Right atrium auricular region (tissue), 2 donors: ENCODE data around the gene IFNLR1. TPM values are rescaled to one million over a fixed set of nuclear protein-coding genes. Genes with fewer than 3 reads are reported as not detected.

Experiments used
- DNase-seq: peaks from one replicate; pipeline ENCODE4 v3.0.0-alpha.2; 2019; ENCODE audit warnings: low spot score
- H3K27ac ChIP-seq, 2 donors: fragments of 200-600 bp; sonication (generic); 1 replicate in 1 of 2; 2 replicates in 1 of 2; pipeline ENCODE4 v1.5.1; 2016 to 2019
- H3K27me3 ChIP-seq, 2 donors: fragments of 200-600 bp; sonication (generic); one replicate each; pipeline versions ENCODE4 v1.5.1 to v1.6.0; 2017 to 2019
- H3K36me3 ChIP-seq: fragments of 200-600 bp; sonication (generic); one replicate; pipeline ENCODE4 v1.5.1; 2016
- H3K4me1 ChIP-seq, 2 donors: fragments of 200-600 bp; sonication (generic); one replicate each; pipeline versions ENCODE4 v1.5.1 to v1.6.0; 2017 to 2019
- H3K4me3 ChIP-seq, 2 donors: fragments of 200-600 bp; sonication (generic); 1 replicate in 1 of 2; 2 replicates in 1 of 2; pipeline ENCODE4 v1.5.1; 2017 to 2019; ENCODE audit warnings: mild to moderate bottlenecking in 1 of 2, moderate library complexity in 1 of 2
- H3K9me3 ChIP-seq, 2 donors: fragments of 200-600 bp; sonication (generic); one replicate each; pipeline ENCODE4 v1.5.1; 2019
- total RNA-seq, 2 donors: library from RNA; depleted of rRNA; stranded (reverse); fragments of >200 nt; gene quantifications; one replicate each; pipeline ENCODE4 v1.1.0, GENCODE V29; 2016
- TF ChIP-seq, protein P1 (sequence below), 2 donors: fragments of 200-600 bp; sonication (generic); IDR thresholded peaks; one replicate each; pipeline ENCODE4 v1.5.1; 2019; ENCODE audit warnings: antibody characterized with exemption in 2 of 2

Gene IFNLR1
- total RNA-seq, 2 donors from 2014 or later = 3.7 to 6.2 TPM

GRCh38 chr1:24117722-24118409 lies 69.2 kb downstream of the IFNLR1 start:
- H3K4me1 ChIP-seq = peaks cover 0 to 18% of the 10 kb centered on the region in 2 donors
- H3K27ac ChIP-seq = no peak overlapping the region
- DNase-seq = no peak
- peaks cover 0 to 3% of the 10 kb centered on the region in 2 donors for H3K27me3 ChIP-seq
- no peaks in the 10 kb centered on the region for H3K36me3 ChIP-seq
- TF ChIP-seq, protein P1, sequence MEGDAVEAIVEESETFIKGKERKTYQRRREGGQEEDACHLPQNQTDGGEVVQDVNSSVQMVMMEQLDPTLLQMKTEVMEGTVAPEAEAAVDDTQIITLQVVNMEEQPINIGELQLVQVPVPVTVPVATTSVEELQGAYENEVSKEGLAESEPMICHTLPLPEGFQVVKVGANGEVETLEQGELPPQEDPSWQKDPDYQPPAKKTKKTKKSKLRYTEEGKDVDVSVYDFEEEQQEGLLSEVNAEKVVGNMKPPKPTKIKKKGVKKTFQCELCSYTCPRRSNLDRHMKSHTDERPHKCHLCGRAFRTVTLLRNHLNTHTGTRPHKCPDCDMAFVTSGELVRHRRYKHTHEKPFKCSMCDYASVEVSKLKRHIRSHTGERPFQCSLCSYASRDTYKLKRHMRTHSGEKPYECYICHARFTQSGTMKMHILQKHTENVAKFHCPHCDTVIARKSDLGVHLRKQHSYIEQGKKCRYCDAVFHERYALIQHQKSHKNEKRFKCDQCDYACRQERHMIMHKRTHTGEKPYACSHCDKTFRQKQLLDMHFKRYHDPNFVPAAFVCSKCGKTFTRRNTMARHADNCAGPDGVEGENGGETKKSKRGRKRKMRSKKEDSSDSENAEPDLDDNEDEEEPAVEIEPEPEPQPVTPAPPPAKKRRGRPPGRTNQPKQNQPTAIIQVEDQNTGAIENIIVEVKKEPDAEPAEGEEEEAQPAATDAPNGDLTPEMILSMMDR (IDR thresholded peaks at IDR 0.05) = no peak
- H3K4me3 ChIP-seq = no peak overlapping the region
- H3K9me3 ChIP-seq = no peaks in the 10 kb centered on the region

GRCh38 chr1:24117132-24117531 lies 70.0 kb downstream of the IFNLR1 start:
- Histone ChIP-seq H3K36me3 (no peaks in the 10 kb centered on the region), H3K4me1 (peaks cover 0 to 26% of the 10 kb centered on the region in 2 donors), H3K4me3 (no peak overlapping the region), H3K27me3 (peaks cover 0 to 3% of the 10 kb centered on the region in 2 donors), H3K9me3 (no peaks in the 10 kb centered on the region), H3K27ac (no peak overlapping the region)
- DNase-seq = no peak
- TF ChIP-seq, protein P1 (IDR thresholded peaks at IDR 0.05) = no peak

DNA sequence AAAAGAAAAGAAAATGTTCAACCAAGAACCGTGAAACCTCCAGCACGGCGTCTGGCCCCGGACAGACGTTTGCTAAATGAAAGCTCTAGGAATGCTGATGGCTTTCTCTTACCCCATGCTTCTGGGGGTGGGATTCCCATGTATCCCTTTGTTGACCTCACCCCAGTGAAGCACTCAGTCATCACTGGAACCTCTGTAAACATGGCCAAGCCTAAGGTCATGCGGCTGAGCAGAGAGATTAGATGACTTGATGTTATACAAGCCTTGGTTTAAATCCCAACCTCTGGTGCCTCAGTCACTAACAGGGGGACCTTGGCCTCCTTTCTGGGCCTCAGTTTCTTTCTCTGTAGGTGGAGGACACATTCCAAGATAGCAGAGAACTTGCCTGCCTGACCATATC lies 72.3 kb downstream of the IFNLR1 start:
- Histone ChIP-seq H3K9me3 (no peaks in the 10 kb centered on the region), H3K36me3 (no peaks in the 10 kb centered on the region), H3K27me3 (peaks cover 0 to 3% of the 10 kb centered on the region in 2 donors), H3K4me3 (no peak overlapping the region), H3K27ac (no peak overlapping the region), H3K4me1 (peaks cover 0 to 30% of the 10 kb centered on the region in 2 donors)
- TF ChIP-seq, protein P1 (IDR thresholded peaks at IDR 0.05) = no peak
- DNase-seq = no peak

- Histone ChIP-seq H3K9me3 (no peaks in the 10 kb centered on the region), H3K27me3 (peaks cover 0 to 3% of the 10 kb centered on the region in 2 donors), H3K4me3 (no peak overlapping the region), H3K27ac (no peak overlapping the region), H3K36me3 (peaks cover under 1% of the 10 kb centered on the region), H3K4me1 (peaks cover 0 to 32% of the 10 kb centered on the region in 2 donors)
- TF ChIP-seq, protein P1 (IDR thresholded peaks at IDR 0.05) = no peak
- DNase-seq = no peak
These were observed 73.5 kb downstream of the IFNLR1 start for GRCh38 chr1:24113641-24114033.

GRCh38 chr1:24111996-24112779 lies 74.9 kb downstream of the IFNLR1 start, which contains the start of gene MYOM3:
Gene MYOM3, minus strand, starts transcription at chr1:24112135. Its CDS starts 3,499 bp downstream, at chr1:24108636.
- Histone ChIP-seq H3K4me3 (peak within 1 kb of the TSS; percentile 49 to 50), H3K36me3 (peaks cover 15% of the 10 kb centered on the region), H3K9me3 (no peaks in the 10 kb centered on the region), H3K27me3 (peaks cover 0 to 3% of the 10 kb centered on the region in 2 donors), H3K27ac (peak within 1 kb of the TSS; percentile 88 to 91), H3K4me1 (peaks cover 0 to 41% of the 10 kb centered on the region in 2 donors)
- DNase-seq = peak; percentile 79
- TF ChIP-seq, protein P1 (IDR thresholded peaks at IDR 0.05) = peak; percentile 42 to 72
